Fibroblast of lung (primary cell): Measurements from ENCODE around the gene ZKSCAN1. TPM values are rescaled to one million over a fixed set of nuclear protein-coding genes. Genes with fewer than 3 reads are reported as not detected.

ENCODE experiments used
- DNase-seq, 2 donors: peaks; one replicate each; pipeline versions ENCODE4 v3.0.0 to v3.0.0-alpha.2; 2010; ENCODE audit warnings: low read depth in 2 of 2
- H2AFZ ChIP-seq: 2 replicates; pipeline ENCODE4 v1.5.1; 2012; ENCODE audit warnings: low read length, control low read depth, inconsistent platforms
- H3K27ac ChIP-seq: 2 replicates; pipeline ENCODE4 v1.5.1; 2011; ENCODE audit warnings: low read length, control low read depth; ENCODE audit not compliant: insufficient read depth
- H3K27me3 ChIP-seq: 2 replicates; pipeline ENCODE4 v1.5.1; 2011; ENCODE audit warnings: mild to moderate bottlenecking, low read length; ENCODE audit not compliant: control insufficient read depth, insufficient read depth
- H3K36me3 ChIP-seq: 2 replicates; pipeline ENCODE4 v1.5.1; 2011; ENCODE audit warnings: low read length; ENCODE audit not compliant: control insufficient read depth, insufficient read depth
- H3K4me1 ChIP-seq: 2 replicates; pipeline ENCODE4 v1.5.1; 2011; ENCODE audit warnings: low read length; ENCODE audit not compliant: control insufficient read depth, insufficient read depth; ENCODE audit errors: extremely low read depth
- H3K4me2 ChIP-seq: 2 replicates; pipeline ENCODE4 v1.5.1; 2011; ENCODE audit warnings: low read length, control low read depth; ENCODE audit not compliant: insufficient read depth; ENCODE audit errors: extremely low read depth
- H3K4me3 ChIP-seq, 4 experiments: fragments of 200-600 bp in 1 of 4; sonication (generic) in 1 of 4; replicated peaks in 1 of 4; 2 replicates each; pipeline ENCODE4 v1.5.1; 2011 to 2016; ENCODE audit warnings: low read length in 4 of 4, low read depth in 3 of 4, mild to moderate bottlenecking in 3 of 4, control low read depth in 2 of 4, inconsistent platforms in 1 of 4, mixed read lengths in 1 of 4; ENCODE audit not compliant: insufficient read depth in 1 of 4; ENCODE audit errors: control extremely low read depth in 1 of 4
- H3K79me2 ChIP-seq: 2 replicates; pipeline ENCODE4 v1.5.1; 2012; ENCODE audit warnings: mild to moderate bottlenecking, low read length, inconsistent platforms; ENCODE audit not compliant: control insufficient read depth, insufficient read depth
- H3K9ac ChIP-seq: 2 replicates; pipeline ENCODE4 v1.5.1; 2011; ENCODE audit warnings: mild to moderate bottlenecking, low read length, control low read depth; ENCODE audit not compliant: insufficient read depth
- H3K9me3 ChIP-seq: 2 replicates; pipeline ENCODE4 v1.5.1; 2012; ENCODE audit warnings: low read depth, low read length; ENCODE audit not compliant: control insufficient read depth, insufficient read depth
- H4K20me1 ChIP-seq: 2 replicates; pipeline ENCODE4 v1.5.1; 2011; ENCODE audit warnings: low read length; ENCODE audit not compliant: control insufficient read depth, insufficient read depth; ENCODE audit errors: extremely low read depth
- CTCF ChIP-seq, 2 donors: IDR thresholded peaks in 1 of 2; conservative IDR thresholded peaks in 1 of 2; 1 replicate in 1 of 2; 2 replicates in 1 of 2; pipeline ENCODE4 v1.5.1; 2011 to 2012; ENCODE audit warnings: low read length in 2 of 2, control low read depth in 1 of 2, inconsistent platforms in 1 of 2, low read depth in 1 of 2, mild to moderate bottlenecking in 1 of 2
- EZH2 ChIP-seq: IDR thresholded peaks from 2 replicates; pipeline ENCODE4 v1.5.1; 2012; ENCODE audit warnings: low read length, control low read depth, mild to moderate bottlenecking; ENCODE audit errors: missing control alignments
- polyA plus RNA-seq, 2 donors: library from polyadenylated mRNA; depleted of rRNA in 1 of 2; stranded (reverse) in 1 of 2; unstranded in 1 of 2; fragments of >200 nt; gene quantifications; 2 replicates each; pipeline ENCODE4 v1.2.1, GENCODE V29; 2011 to 2012; ENCODE audit warnings: missing spikeins in 1 of 2
- total RNA-seq: library from RNA; depleted of rRNA; stranded (reverse); fragments of >200 nt; gene quantifications from 2 replicates; pipeline ENCODE4 v1.2.1, GENCODE V29; 2014

Gene ZKSCAN1
- total and polyA plus RNA-seq, 2 donors (not counting 1 experiment from before 2014, with no cell fraction given): 25.3 to 50.2 TPM

- Histone ChIP-seq H4K20me1 (no peaks in the 10 kb centered on the region), H3K36me3 (peaks cover 46% of the 10 kb centered on the region), H3K9me3 (peaks cover 15% of the 10 kb centered on the region), H3K4me3 (no peak overlapping the region), H3K9ac (no peak overlapping the region), H3K4me1 (no peaks in the 10 kb centered on the region), H2AFZ (no peak overlapping the region), H3K27ac (no peak overlapping the region), H3K4me2 (no peak overlapping the region), H3K79me2 (peaks cover 27% of the 10 kb centered on the region), H3K27me3 (no peaks in the 10 kb centered on the region)
- TF ChIP-seq EZH2 (no peak), CTCF (conservative IDR thresholded peaks at IDR 0.05 in 1 of 2, IDR thresholded peaks at IDR 0.05 in 1 of 2; ENCODE audit: low read depth in 1 of 2, low read length in 2 of 2) (no peak)
- no peak for DNase-seq
Observed at GRCh38 chr7:100074841-100075240, 59.4 kb downstream of the ZKSCAN1 start.

DNA sequence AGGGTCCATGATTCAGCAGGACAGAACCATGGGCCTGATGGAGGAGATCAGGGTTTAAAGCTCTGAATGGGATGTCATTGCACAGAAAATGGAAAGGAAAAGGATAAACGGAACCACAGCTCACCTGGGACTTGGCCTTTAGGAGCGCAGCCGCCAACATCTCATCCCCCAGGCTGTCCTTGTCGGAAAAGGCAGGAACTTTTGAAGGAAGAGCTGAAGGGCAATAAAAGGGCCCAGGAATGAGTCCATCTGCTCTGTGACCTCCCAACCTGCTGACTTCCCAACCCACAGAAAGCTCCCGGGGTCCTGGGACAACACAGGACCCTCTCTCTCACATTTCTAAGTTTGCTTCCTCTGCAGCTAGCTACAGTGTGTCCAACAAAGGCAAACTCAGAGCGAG, 60.0 kb downstream of the ZKSCAN1 start:
- no peak overlapping the region for H3K9ac ChIP-seq
- H3K27me3 ChIP-seq: no peaks in the 10 kb centered on the region
- peaks cover 15% of the 10 kb centered on the region for H3K9me3 ChIP-seq
- no peak for DNase-seq
- H3K4me1 ChIP-seq: peaks cover 3% of the 10 kb centered on the region
- H3K79me2 ChIP-seq: peaks cover 33% of the 10 kb centered on the region
- no peaks in the 10 kb centered on the region for H4K20me1 ChIP-seq
- no peak overlapping the region for H2AFZ ChIP-seq
- no peak overlapping the region for H3K27ac ChIP-seq
- TF ChIP-seq EZH2: no peak
- H3K36me3 ChIP-seq: peaks cover 44% of the 10 kb centered on the region
- no peak overlapping the region for H3K4me3 ChIP-seq
- H3K4me2 ChIP-seq: no peak overlapping the region

DNA sequence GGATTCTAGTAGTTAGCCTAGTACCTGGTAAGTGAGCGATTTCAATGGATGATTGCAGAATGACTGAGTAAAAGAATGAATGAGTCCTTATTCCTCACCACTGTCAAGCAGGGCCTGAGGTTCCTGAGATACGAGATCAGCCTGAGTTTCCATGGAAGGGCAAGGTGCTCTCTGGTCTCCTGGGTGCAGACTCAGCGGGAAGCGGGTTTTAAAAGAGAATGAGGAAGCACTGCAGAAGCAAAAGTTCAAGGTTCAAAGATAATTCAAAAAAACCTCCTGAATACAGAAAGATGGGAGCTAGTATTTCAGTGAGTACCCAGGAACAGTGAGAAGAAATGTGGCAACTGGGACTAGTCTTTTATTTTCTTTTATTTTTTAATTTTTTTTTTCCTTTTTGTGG, 61.8 kb downstream of the ZKSCAN1 start:
- H4K20me1 ChIP-seq: no peaks in the 10 kb centered on the region
- H3K27ac ChIP-seq: no peak overlapping the region
- no peak overlapping the region for H3K9ac ChIP-seq
- peaks cover 32% of the 10 kb centered on the region for H3K36me3 ChIP-seq
- H3K27me3 ChIP-seq: no peaks in the 10 kb centered on the region
- H3K4me2 ChIP-seq: no peak overlapping the region
- no peak overlapping the region for H3K4me3 ChIP-seq
- TF ChIP-seq EZH2: no peak
- no peak for TF ChIP-seq CTCF (conservative IDR thresholded peaks at IDR 0.05 in 1 of 2, IDR thresholded peaks at IDR 0.05 in 1 of 2; ENCODE audit: low read depth in 1 of 2, low read length in 2 of 2)
- peaks cover 3% of the 10 kb centered on the region for H3K4me1 ChIP-seq
- no peak overlapping the region for H2AFZ ChIP-seq
- no peak for DNase-seq
- H3K9me3 ChIP-seq: peaks cover 3% of the 10 kb centered on the region
- peaks cover 43% of the 10 kb centered on the region for H3K79me2 ChIP-seq
